IPS-11a (cell line): ENCODE data around the gene RASSF7.

Experiments
- H3K4me3 ChIP-seq: one replicate; pipeline ENCODE4 v1.5.1; 2013; ENCODE audit warnings: low read depth, low read length, control low read depth

RASSF7 gene

DNA sequence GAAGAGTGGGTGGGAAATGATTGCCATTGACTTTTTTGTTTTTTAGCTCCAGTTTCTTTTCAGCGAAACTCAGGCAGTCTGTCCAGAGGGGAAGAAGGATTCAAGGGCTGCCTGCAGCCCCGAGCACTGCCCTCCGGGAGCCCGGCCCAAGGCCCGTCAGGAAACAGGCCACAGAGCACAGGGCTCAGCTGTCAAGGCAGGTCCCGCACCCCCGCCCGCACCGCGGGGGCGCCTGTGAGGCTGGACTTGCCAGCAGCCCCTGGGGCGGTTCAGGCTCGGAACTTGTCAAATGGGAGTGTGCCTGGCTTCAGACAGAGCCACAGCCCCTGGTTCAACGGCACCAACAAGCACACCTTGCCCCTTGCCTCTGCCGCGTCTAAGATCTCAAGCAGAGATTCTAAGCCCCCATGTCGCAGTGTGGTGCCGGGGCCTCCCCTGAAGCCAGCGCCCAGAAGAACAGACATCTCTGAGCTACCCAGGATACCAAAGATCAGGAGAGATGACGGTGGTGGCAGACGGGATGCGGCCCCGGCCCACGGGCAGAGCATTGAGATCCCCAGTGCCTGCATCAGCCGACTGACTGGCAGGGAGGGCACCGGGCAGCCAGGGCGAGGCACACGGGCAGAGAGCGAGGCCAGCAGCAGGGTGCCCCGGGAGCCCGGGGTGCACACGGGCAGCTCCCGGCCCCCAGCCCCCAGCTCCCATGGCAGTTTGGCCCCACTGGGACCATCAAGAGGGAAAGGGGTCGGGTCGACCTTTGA lies 46.4 kb downstream of the RASSF7 start:
- no peak overlapping the region for H3K4me3 ChIP-seq

DNA sequence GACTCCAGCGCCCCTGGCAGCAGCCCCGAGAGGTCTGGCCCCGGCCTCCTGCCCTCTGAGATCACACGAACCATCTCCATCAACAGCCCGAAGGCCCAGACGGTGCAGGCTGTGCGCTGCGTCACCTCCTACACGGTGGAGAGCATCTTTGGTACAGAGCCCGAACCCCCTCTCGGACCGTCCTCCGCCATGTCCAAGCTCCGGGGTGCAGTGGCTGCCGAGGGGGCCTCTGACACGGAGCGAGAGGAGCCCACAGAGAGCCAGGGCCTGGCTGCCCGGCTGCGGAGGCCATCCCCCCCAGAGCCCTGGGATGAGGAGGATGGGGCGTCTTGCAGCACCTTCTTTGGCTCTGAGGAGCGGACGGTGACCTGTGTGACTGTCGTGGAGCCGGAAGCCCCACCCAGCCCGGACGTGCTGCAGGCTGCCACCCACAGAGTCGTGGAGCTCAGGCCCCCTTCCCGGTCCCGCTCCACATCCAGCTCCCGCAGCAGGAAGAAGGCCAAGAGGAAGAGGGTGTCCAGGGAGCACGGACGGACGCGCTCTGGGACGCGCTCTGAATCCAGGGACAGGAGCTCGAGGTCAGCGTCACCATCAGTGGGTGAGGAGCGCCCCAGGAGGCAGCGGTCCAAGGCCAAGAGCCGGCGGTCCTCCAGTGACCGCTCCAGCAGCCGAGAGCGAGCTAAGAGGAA lies 47.3 kb downstream of the RASSF7 start:
- no peak overlapping the region for H3K4me3 ChIP-seq

DNA sequence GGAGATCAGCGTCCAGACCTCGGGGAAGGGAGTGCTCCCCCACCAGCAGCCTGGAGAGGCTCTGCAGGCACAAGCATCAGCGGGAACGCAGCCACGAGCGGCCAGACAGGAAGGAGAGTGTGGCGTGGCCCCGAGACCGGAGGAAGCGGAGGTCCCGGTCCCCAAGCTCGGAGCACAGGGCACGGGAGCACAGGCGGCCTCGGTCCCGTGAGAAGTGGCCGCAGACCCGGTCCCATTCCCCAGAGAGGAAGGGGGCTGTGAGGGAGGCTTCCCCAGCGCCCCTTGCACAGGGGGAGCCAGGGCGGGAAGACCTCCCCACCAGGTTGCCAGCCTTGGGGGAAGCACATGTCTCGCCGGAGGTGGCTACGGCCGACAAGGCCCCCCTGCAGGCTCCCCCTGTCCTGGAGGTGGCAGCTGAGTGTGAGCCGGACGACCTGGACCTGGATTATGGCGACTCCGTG lies 48.1 kb downstream of the RASSF7 start:
- H3K4me3 ChIP-seq: no peak overlapping the region

- no peak overlapping the region for H3K4me3 ChIP-seq
These were observed 48.6 kb downstream of the RASSF7 start for GRCh38 chr11:609341-609811.

GRCh38 chr11:610146-610801 lies 49.5 kb downstream of the RASSF7 start:
- no peak overlapping the region for H3K4me3 ChIP-seq

DNA sequence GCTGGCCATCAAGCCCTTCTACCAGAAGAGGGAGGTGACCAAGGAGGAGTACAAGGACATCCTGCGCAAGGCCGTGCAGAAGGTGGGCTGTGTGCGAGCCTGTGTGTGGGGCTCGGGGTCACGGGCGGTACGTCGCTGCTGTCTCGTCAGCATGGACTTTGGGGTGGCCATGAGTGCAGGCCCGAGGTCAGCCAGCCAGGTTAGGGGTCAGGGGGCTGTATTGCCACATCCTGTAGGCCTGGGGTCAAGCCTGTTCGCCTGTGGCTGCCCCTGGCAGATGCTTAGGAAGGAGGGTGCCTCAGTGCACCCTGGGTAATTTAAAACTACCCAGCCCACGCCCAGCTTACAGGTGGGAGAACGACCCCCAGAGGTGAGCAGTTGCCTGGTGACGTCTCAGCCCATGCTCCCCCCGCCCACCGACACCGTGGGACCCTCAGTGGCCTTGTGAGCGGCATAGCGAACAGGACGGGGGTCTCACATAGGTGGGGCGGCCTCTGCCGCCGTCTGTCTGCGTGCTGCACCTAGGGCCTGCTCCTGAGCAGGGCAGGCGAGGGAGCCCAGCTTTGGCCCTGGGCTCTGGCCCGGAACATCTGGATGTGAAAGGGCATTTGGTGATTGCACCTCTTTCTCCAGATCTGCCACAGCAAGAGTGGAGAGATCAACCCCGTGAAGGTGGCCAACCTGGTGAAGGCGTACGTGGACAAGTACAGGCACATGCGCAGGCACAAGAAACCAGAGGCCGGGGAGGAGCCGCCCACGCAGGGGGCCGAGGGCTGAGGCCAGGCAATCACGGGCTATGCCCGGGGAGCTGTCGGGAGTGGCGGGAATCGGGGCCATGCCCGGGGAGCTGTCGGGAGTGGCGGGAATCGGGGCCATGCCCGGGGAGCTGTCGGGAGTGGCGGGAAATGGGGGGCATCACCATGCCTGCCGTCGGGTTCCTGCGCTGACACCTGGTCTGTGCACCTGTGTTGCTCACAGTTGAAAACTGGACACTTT lies 50.5 kb downstream of the RASSF7 start:
- no peak overlapping the region for H3K4me3 ChIP-seq

DNA sequence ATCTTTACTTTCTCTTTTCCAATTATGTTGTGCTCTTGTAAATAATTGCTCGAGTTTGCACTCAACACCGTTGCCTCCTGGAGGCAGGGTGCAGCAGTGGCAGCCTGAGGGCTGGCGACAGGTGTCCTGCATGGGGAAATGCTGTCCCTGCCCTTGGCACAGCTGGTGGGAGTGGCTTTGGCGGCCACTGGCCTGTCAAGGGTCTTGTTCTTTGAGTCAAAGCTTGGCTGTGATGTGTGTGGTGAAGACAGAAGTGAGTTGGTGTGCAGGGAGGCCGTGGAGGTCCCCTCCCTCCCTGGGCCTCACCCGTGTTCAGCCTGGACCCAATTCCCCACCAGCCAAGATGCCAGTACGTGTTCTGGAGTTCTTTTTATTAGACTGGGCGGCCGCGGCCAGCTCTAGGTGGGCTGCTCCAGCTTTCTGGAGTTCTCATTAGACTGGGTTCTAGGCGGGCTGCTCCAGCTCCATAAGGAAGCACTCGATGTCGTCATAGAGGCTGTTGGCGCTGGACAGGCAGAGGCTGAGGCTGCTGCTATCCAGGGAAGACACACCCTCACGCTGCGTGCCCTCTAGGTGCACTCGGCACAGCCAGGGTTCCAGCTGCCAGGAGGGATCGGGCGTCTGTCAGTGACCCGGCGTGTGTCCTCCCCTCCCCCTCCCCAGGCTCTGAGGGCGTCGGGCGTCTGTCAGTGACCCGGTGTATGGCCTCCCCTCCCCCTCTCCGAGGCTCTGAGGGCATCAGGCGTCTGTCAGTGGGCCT lies 51.6 kb downstream of the RASSF7 start:
- no peak overlapping the region for H3K4me3 ChIP-seq

GRCh38 chr11:612961-613300 lies 52.2 kb downstream of the RASSF7 start:
- no peak overlapping the region for H3K4me3 ChIP-seq

DNA sequence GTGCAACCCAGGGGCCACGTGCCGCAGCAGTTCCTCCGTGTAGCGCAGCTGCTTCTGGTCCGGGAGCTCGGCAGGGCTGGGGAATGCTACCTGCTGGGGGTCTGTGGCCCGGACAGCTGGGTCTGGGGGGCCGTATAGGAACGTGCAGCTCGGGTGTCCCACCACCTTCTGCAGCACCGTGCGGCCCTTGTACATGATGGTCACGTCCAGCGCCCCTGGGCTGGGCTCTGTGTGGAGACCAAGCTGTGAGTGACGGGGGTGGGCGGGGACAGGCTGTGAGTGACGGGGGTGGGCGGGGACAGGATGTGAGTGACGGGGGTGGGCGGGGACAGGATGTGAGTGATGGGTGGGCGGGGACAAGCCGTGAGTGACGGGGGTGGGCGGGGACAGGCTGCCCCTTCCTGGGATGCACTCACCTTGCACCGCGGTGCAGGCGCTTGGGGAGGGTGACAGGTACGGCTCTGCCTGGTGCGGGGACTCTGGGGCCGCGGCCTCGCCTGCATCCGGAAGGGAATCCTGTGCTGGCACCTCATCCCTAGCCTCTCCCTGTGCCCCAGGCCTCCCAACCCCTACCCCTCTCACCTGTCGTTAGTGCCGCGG lies 52.7 kb downstream of the RASSF7 start:
- H3K4me3 ChIP-seq: no peak overlapping the region
